Osteocyte (in vitro differentiated cells): ENCODE data around the gene MMGT1. TPM values are rescaled to one million over a fixed set of nuclear protein-coding genes. Genes with fewer than 3 reads are reported as not detected.
A peak's percentile ranks its signal among the peaks of the same experiment; 100 is the strongest.

Source experiments
- DNase-seq: peaks from one replicate; pipeline ENCODE4 v3.0.0; 2021; ENCODE audit warnings: mixed read lengths; ENCODE audit not compliant: unreplicated experiment; ENCODE audit errors: extremely low spot score
- H3K27ac Mint-ChIP-seq: one replicate; pipeline ENCODE4 v1.8.0; 2021; ENCODE audit warnings: mild to moderate bottlenecking, mixed read lengths; ENCODE audit not compliant: unreplicated experiment
- H3K27me3 Mint-ChIP-seq: one replicate; pipeline ENCODE4 v1.8.0; 2021; ENCODE audit warnings: mixed read lengths; ENCODE audit not compliant: unreplicated experiment
- H3K36me3 Mint-ChIP-seq: one replicate; pipeline ENCODE4 v1.8.0; 2021; ENCODE audit warnings: mixed read lengths; ENCODE audit not compliant: unreplicated experiment
- H3K4me1 Mint-ChIP-seq: one replicate; pipeline ENCODE4 v1.8.0; 2021; ENCODE audit warnings: mixed read lengths; ENCODE audit not compliant: unreplicated experiment
- H3K4me3 Mint-ChIP-seq: one replicate; pipeline ENCODE4 v1.8.0; 2021; ENCODE audit warnings: mild to moderate bottlenecking, moderate library complexity, mixed read lengths; ENCODE audit not compliant: unreplicated experiment
- H3K9me3 Mint-ChIP-seq: one replicate; pipeline ENCODE4 v1.8.0; 2021; ENCODE audit warnings: mixed read lengths; ENCODE audit not compliant: unreplicated experiment
- CTCF ChIP-seq: fragments of 200-600 bp; sonication (generic); IDR thresholded peaks from 2 replicates; pipeline ENCODE4 v1.5.0; 2021; ENCODE audit warnings: antibody characterized with exemption, mild to moderate bottlenecking, moderate library complexity
- total RNA-seq: library from RNA; stranded (reverse); gene quantifications from 2 replicates; pipeline ENCODE4 v1.2.1, GENCODE V29; 2021

The MMGT1 gene
- total RNA-seq, 1 donor from 2014 or later: 32.4 TPM

- Mint-ChIP-seq H3K36me3 (peaks cover 3% of the 10 kb centered on the region), H3K4me3 (no peak overlapping the region), H3K4me1 (no peaks in the 10 kb centered on the region), H3K27ac (no peak overlapping the region), H3K27me3 (no peaks in the 10 kb centered on the region), H3K9me3 (no peaks in the 10 kb centered on the region)
- no peak for TF ChIP-seq CTCF
- no peak for DNase-seq
These were observed 41.2 kb upstream of the MMGT1 start for GRCh38 chrX:136015016-136015415.

- H3K4me1 Mint-ChIP-seq: peaks cover 15% of the 10 kb centered on the region
- peaks cover 4% of the 10 kb centered on the region for H3K36me3 Mint-ChIP-seq
- H3K27ac Mint-ChIP-seq: no peak overlapping the region
- no peak for TF ChIP-seq CTCF
- no peaks in the 10 kb centered on the region for H3K27me3 Mint-ChIP-seq
- peaks cover 6% of the 10 kb centered on the region for H3K9me3 Mint-ChIP-seq
- H3K4me3 Mint-ChIP-seq: no peak overlapping the region
- DNase-seq: no peak
These were observed 14.5 kb upstream of the MMGT1 start for GRCh38 chrX:135988245-135988644.

GRCh38 chrX:135985973-135986310 is 12.2 kb upstream of the MMGT1 start:
- DNase-seq: no peak
- H3K4me3 Mint-ChIP-seq: peak overlapping the region; percentile 85
- H3K9me3 Mint-ChIP-seq: no peaks in the 10 kb centered on the region
- H3K4me1 Mint-ChIP-seq: peaks cover 18% of the 10 kb centered on the region
- peak overlapping the region; percentile 58 for H3K27ac Mint-ChIP-seq
- no peak for TF ChIP-seq CTCF
- H3K27me3 Mint-ChIP-seq: no peaks in the 10 kb centered on the region
- H3K36me3 Mint-ChIP-seq: no peaks in the 10 kb centered on the region

- no peak for DNase-seq
- Mint-ChIP-seq H3K4me1 (peaks cover 18% of the 10 kb centered on the region), H3K4me3 (peak within 1 kb of the TSS; percentile 85), H3K27me3 (no peaks in the 10 kb centered on the region), H3K36me3 (no peaks in the 10 kb centered on the region), H3K27ac (peak within 1 kb of the TSS; percentile 80), H3K9me3 (no peaks in the 10 kb centered on the region)
- no peak for TF ChIP-seq CTCF
These were observed 11.6 kb upstream of the MMGT1 start, which contains the start of gene SLC9A6 for GRCh38 chrX:135985157-135985972. Gene SLC9A6, plus strand, starts transcription at chrX:135985435. Its CDS starts 224 bp downstream, at chrX:135985659.

- Mint-ChIP-seq H3K36me3 (no peaks in the 10 kb centered on the region), H3K27ac (peak overlapping the region; percentile 80), H3K9me3 (no peaks in the 10 kb centered on the region), H3K27me3 (no peaks in the 10 kb centered on the region), H3K4me1 (peaks cover 18% of the 10 kb centered on the region), H3K4me3 (peak overlapping the region; percentile 75)
- no peak for TF ChIP-seq CTCF
- DNase-seq: no peak
These were observed 11.0 kb upstream of the MMGT1 start for GRCh38 chrX:135984791-135985156.
